Right renal cortex interstitium (tissue), 3 donors: ENCODE measurements around the gene LOXL3. TPM values are rescaled to one million over a fixed set of nuclear protein-coding genes. Genes with fewer than 3 reads are reported as not detected.

Experiments used
- DNase-seq, 3 donors: peaks; one replicate each; pipeline ENCODE4 v3.0.0-alpha.2; 2013; ENCODE audit warnings: low read depth in 3 of 3, low spot score in 2 of 3
- polyA plus RNA-seq, 3 donors: library from polyadenylated mRNA; unstranded; fragments of 120-200 nt; gene quantifications; one replicate each; pipeline ENCODE4 v1.2.1, GENCODE V29; 2013; ENCODE audit not compliant: insufficient read length in 3 of 3

LOXL3 gene
- polyA plus RNA-seq, 3 donors = 9.2 to 9.9 (median 9.8) TPM

GRCh38 chr2:74530239-74531187, 23.2 kb downstream of the LOXL3 start:
- DNase-seq = no peak

- DNase-seq = peak; percentile 92 to 98 (median 95)
These were observed 24.1 kb downstream of the LOXL3 start, which contains the start of the genes AUP1 and HTRA2 for GRCh38 chr2:74529357-74530238. Gene AUP1, minus strand, starts transcription at chr2:74529706. Its CDS starts 77 bp downstream, at chr2:74529629. Gene HTRA2, plus strand, starts transcription at chr2:74529933. Its CDS starts 74 bp downstream, at chr2:74530007.

- no peak for DNase-seq
These were observed 25.0 kb downstream of the LOXL3 start for GRCh38 chr2:74528600-74529356.

GRCh38 chr2:74527741-74528140, 26.0 kb downstream of the LOXL3 start:
- DNase-seq = no peak

DNA sequence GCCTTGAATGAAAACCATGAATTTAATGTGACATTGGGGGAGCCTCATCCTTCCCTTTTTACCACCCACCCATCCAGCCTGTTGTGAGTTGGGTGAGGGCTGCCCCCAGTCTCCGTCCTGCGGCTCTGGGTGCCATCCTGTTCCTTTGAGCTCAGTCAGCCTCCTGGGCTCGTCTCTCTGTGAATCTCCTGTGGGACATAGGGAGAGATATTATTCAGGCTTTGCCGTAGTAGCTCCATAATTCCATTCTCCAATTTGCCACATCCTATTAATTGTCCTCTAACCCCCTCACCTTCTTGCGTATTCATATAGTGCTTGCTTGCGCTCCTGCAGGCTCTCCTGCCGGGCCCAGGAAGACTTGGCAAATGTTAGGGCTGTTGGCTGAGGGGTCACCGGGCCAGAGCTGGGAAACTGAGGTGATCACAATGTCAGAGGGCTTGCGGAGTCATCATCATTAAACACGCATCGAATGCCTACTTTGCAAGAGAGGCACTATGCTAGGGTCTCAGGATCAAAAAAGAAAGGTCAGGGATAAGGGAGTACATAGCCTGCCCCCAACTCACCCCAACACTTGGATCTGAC, 27.0 kb downstream of the LOXL3 start:
- no peak for DNase-seq

GRCh38 chr2:74525717-74526648, 27.8 kb downstream of the LOXL3 start, which contains the start of gene DQX1:
Gene DQX1, minus strand, starts transcription at chr2:74526231. Its CDS starts 502 bp downstream, at chr2:74525729.
- no peak for DNase-seq

GRCh38 chr2:74524955-74525716, 28.6 kb downstream of the LOXL3 start:
- no peak for DNase-seq

DNA sequence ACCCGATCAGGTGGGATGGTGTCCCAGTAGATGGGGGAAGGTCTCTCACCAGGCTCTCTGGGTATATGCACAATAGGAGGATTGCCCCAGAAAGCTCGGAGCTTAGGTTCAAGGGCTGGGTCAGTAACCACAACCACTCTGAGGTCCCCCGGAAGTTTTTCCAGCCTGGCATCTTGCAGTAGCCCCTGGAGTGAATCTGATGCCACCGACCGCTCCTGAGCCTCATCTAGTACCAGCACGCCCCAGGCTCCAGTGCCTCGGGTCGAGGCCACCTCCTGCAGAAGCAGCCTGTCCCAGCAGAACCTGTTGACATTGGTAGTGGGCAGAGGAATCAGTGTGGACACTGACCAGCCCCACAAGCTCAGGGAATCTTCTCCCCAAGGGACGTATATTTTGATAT, 29.7 kb downstream of the LOXL3 start:
- no peak for DNase-seq

DNA sequence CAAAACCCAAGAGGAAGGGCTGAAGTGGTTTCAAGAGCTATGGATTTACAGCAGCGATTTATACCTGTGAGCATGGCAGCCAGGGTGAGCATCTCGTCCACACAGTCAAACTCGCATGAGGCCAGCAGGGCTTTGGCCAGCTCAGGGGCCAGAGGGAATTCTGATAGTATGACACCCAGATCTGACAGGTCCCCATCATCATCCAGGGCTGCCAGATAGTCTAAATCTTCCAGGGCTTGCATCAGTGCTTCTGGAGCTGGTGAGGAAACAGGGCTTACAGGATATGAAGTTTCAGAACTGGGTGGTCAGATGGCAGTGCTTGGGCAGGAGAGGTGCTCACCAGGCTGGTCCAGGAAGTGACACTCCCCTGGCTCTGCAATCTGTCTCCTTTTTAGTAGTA, 31.2 kb downstream of the LOXL3 start:
- no peak for DNase-seq

DNA sequence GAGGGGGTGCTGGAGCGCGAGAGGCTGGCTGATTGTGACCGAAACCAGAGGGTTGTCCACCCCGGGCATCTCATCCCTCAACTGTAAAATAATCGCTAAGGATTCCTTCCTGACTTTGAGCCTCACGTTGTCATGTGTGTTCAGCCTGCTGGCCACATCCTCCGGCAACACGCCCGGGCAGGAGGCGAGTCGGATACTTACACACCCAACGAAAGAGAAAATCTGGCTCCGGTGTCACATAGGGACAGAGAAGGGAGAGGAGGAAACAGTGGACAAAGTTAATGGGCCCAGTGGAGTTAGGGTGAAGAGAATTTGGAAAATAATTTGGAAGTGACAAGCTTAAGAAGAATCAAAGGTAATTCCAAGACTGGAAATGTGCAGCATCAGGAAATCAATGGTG, 37.1 kb downstream of the LOXL3 start:
- DNase-seq = no peak

- no peak for DNase-seq
These were observed 37.6 kb downstream of the LOXL3 start for GRCh38 chr2:74515981-74516633.

GRCh38 chr2:74515271-74515980, 38.3 kb downstream of the LOXL3 start:
- no peak for DNase-seq

GRCh38 chr2:74514368-74515270, 39.1 kb downstream of the LOXL3 start, which contains the start of gene TLX2:
Gene TLX2, plus strand, starts transcription at chr2:74514450. Its CDS starts 357 bp downstream, at chr2:74514807.
- DNase-seq = no peak

- DNase-seq = no peak
These were observed 40.0 kb downstream of the LOXL3 start for GRCh38 chr2:74513605-74514367.
